ENCODE measurements around the gene ITGB7. TPM values are rescaled to one million over a fixed set of nuclear protein-coding genes. Genes with fewer than 3 reads are reported as not detected.

Gene ITGB7
- polyA plus RNA-seq, 1 of the 3 experiments (the other 2 are of a cell fraction): 0.25 TPM

DNA sequence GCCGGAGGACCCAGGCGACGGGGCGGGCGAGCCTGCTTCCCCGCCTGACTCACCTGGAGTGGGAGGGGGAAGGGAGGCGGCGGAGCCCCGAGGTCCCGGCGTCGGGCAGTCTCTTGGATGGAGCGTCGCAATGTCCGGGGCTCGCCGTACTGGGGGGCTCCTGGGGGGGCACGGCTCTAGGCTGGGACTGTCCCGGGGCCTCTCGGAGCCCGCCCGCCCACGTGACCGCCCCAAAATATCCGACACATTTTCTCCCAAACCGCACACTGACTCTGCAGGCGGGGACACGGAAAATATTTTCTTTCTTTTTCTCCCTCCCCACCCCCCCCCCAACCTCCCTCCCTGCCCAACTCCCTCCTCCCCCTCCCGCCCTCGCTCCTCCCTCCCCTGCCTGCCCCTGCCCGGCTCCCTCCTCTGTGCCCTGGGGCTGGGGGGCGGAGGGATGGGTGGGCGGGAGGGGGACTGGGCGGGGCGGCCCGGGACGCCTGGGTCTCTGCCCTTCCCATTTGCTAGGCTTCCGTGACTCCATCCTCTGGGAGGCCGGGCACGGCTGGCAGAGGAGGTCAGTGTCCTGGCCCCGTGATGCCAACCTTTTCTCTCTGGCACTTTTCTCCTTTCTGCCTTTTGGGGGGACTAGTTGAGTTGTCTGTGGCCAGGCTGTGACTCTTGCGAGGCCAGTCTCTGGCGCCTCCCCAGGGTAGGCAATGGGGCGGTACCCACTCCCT lies 25.0 kb upstream of the ITGB7 start, which contains the start of gene RARG (continued):
- TF ChIP-seq EP300 (IDR thresholded peaks at IDR 0.05; ENCODE audit: borderline replicate concordance in 1 of 2, low read depth in 1 of 2, low read length in 1 of 2) (no peak), POLR2AphosphoS5 (IDR thresholded peaks at IDR 0.05; ENCODE audit: low read depth, low read length) (no peak), CHD2 (IDR thresholded peaks at IDR 0.05; ENCODE audit: low read length, partially characterized antibody) (peak; percentile 33)
- TF ChIP-seq, protein P1, sequence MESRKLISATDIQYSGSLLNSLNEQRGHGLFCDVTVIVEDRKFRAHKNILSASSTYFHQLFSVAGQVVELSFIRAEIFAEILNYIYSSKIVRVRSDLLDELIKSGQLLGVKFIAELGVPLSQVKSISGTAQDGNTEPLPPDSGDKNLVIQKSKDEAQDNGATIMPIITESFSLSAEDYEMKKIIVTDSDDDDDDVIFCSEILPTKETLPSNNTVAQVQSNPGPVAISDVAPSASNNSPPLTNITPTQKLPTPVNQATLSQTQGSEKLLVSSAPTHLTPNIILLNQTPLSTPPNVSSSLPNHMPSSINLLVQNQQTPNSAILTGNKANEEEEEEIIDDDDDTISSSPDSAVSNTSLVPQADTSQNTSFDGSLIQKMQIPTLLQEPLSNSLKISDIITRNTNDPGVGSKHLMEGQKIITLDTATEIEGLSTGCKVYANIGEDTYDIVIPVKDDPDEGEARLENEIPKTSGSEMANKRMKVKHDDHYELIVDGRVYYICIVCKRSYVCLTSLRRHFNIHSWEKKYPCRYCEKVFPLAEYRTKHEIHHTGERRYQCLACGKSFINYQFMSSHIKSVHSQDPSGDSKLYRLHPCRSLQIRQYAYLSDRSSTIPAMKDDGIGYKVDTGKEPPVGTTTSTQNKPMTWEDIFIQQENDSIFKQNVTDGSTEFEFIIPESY (IDR thresholded peaks at IDR 0.05; ENCODE audit: borderline replicate concordance, low read depth): no peak

DNA sequence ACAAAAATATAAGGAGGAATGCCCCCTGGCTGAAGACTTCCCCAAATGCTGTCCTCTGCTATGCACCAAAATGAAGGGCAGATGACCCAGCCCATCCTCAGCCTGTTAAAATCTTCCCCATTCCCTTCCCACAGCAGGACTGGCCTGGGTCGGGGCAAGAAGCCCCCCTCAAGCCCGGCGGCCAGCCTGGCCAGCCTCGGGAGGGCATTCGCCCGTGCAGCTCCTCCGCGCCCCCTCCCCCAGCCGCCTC lies 24.5 kb upstream of the ITGB7 start:
- H3K27ac ChIP-seq (ENCODE audit: low read depth in 2 of 2, low read length in 1 of 2): peak overlapping the region; percentile 36 to 76; a peak in 3 of 4 replicates
- H3F3A ChIP-seq (replicated peaks; ENCODE audit: insufficient read depth): peaks cover 9% of the 10 kb centered on the region
- no peaks in the 10 kb centered on the region for H3K9me2 ChIP-seq
- no peaks in the 10 kb centered on the region for H3K27me3 ChIP-seq (ENCODE audit: insufficient read depth)
- peak overlapping the region; percentile 91 for H3K4me2 ChIP-seq
- CTCF ChIA-PET: interaction anchor here (1.2 to 4.5 kb wide), 3 partner anchors 9 to 20 kb away, joined by 4 to 19 read pairs (median 4); no protein-coding TSS in a partner anchor
- H3K9me3 ChIP-seq: no peaks in the 10 kb centered on the region
- peaks cover 5% of the 10 kb centered on the region; the same call in 1 of the 2 replicates for H3K79me2 ChIP-seq (ENCODE audit: insufficient read depth)
- H2AFZ ChIP-seq (ENCODE audit: low read depth): peak overlapping the region; percentile 66
- peak overlapping the region; percentile 76 for H3K9ac ChIP-seq
- H3K36me3 ChIP-seq (replicated peaks in 1 of 2; ENCODE audit: control insufficient read depth in 1 of 2, insufficient read depth in 2 of 2, low read length in 1 of 2): peaks cover 0 to 8% of the 10 kb centered on the region in 2 experiments
- H3K4me3 ChIP-seq (ENCODE audit: low read depth in 2 of 2, low read length in 1 of 2): peak overlapping the region; percentile 75 to 81
- POLR2A ChIA-PET: no interaction called here
- DNase-seq: no peak
- no peaks in the 10 kb centered on the region for H4K20me1 ChIP-seq (ENCODE audit: insufficient read depth)
- 0% methylated on average over 4 of the region's 9 CpGs for WGBS (ENCODE audit: low lambda C conversion rate)
- peaks cover 33 to 52% of the 10 kb centered on the region in 2 experiments; a peak in 3 of 4 replicates for H3K4me1 ChIP-seq (ENCODE audit: control insufficient read depth in 1 of 2, insufficient read depth in 2 of 2, low read depth in 1 of 2, low read length in 1 of 2)
- TF ChIP-seq SIN3A (IDR thresholded peaks at IDR 0.05; ENCODE audit: borderline replicate concordance, low read depth, low read length) (no peak), TEAD4 (IDR thresholded peaks at IDR 0.05; ENCODE audit: borderline replicate concordance, insufficient read depth) (no peak), FOXM1 (IDR thresholded peaks at IDR 0.05; ENCODE audit: low read depth) (no peak), MEF2A (IDR thresholded peaks at IDR 0.05; ENCODE audit: borderline replicate concordance, low read depth) (no peak), NFIC (IDR thresholded peaks at IDR 0.05; ENCODE audit: borderline replicate concordance) (no peak), FOXJ3 (CRISPR knock-in tag; IDR thresholded peaks at IDR 0.05) (no peak), YY1 (IDR thresholded peaks at IDR 0.05; ENCODE audit: low read depth) (no peak), SMC3 (IDR thresholded peaks at IDR 0.05; ENCODE audit: low read depth, low read length) (no peak), GABPA (IDR thresholded peaks at IDR 0.05; ENCODE audit: low read depth) (no peak), EZH2phosphoT487 (IDR thresholded peaks at IDR 0.05; ENCODE audit: borderline replicate concordance, low read depth) (no peak)
- TF ChIP-seq, protein P2, sequence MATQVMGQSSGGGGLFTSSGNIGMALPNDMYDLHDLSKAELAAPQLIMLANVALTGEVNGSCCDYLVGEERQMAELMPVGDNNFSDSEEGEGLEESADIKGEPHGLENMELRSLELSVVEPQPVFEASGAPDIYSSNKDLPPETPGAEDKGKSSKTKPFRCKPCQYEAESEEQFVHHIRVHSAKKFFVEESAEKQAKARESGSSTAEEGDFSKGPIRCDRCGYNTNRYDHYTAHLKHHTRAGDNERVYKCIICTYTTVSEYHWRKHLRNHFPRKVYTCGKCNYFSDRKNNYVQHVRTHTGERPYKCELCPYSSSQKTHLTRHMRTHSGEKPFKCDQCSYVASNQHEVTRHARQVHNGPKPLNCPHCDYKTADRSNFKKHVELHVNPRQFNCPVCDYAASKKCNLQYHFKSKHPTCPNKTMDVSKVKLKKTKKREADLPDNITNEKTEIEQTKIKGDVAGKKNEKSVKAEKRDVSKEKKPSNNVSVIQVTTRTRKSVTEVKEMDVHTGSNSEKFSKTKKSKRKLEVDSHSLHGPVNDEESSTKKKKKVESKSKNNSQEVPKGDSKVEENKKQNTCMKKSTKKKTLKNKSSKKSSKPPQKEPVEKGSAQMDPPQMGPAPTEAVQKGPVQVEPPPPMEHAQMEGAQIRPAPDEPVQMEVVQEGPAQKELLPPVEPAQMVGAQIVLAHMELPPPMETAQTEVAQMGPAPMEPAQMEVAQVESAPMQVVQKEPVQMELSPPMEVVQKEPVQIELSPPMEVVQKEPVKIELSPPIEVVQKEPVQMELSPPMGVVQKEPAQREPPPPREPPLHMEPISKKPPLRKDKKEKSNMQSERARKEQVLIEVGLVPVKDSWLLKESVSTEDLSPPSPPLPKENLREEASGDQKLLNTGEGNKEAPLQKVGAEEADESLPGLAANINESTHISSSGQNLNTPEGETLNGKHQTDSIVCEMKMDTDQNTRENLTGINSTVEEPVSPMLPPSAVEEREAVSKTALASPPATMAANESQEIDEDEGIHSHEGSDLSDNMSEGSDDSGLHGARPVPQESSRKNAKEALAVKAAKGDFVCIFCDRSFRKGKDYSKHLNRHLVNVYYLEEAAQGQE (IDR thresholded peaks at IDR 0.05; ENCODE audit: low read depth, low read length): no peak
- TF ChIP-seq, protein P3, sequence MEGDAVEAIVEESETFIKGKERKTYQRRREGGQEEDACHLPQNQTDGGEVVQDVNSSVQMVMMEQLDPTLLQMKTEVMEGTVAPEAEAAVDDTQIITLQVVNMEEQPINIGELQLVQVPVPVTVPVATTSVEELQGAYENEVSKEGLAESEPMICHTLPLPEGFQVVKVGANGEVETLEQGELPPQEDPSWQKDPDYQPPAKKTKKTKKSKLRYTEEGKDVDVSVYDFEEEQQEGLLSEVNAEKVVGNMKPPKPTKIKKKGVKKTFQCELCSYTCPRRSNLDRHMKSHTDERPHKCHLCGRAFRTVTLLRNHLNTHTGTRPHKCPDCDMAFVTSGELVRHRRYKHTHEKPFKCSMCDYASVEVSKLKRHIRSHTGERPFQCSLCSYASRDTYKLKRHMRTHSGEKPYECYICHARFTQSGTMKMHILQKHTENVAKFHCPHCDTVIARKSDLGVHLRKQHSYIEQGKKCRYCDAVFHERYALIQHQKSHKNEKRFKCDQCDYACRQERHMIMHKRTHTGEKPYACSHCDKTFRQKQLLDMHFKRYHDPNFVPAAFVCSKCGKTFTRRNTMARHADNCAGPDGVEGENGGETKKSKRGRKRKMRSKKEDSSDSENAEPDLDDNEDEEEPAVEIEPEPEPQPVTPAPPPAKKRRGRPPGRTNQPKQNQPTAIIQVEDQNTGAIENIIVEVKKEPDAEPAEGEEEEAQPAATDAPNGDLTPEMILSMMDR (IDR thresholded peaks at IDR 0.05): no peak
- TF ChIP-seq, protein P4, sequence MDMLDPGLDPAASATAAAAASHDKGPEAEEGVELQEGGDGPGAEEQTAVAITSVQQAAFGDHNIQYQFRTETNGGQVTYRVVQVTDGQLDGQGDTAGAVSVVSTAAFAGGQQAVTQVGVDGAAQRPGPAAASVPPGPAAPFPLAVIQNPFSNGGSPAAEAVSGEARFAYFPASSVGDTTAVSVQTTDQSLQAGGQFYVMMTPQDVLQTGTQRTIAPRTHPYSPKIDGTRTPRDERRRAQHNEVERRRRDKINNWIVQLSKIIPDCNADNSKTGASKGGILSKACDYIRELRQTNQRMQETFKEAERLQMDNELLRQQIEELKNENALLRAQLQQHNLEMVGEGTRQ (IDR thresholded peaks at IDR 0.05; ENCODE audit: borderline replicate concordance, low read depth, low read length): no peak
- TF ChIP-seq, protein P1 (IDR thresholded peaks at IDR 0.05; ENCODE audit: borderline replicate concordance, low read depth): no peak
